GM23338 (cell line): ENCODE data around the gene ZCCHC24. TPM values are rescaled to one million over a fixed set of nuclear protein-coding genes. Genes with fewer than 3 reads are reported as not detected.

Experiments used
- ATAC-seq: fragments of 200-7000 bp; cut with Tn5 transposase; 3 replicates; pipeline ENCODE4 v1.9.1; 2020
- DNase-seq: peaks from one replicate; pipeline ENCODE4 v3.0.0-alpha.2; 2015; ENCODE audit warnings: low spot score
- H2AFZ ChIP-seq: fragments of 200-600 bp; sonication (generic); 2 replicates; pipeline ENCODE4 v1.8.0; 2016; ENCODE audit warnings: antibody characterized with exemption, mild to moderate bottlenecking, moderate library complexity
- H3F3A ChIP-seq: fragments of 200-600 bp; sonication (generic); replicated peaks from 2 replicates; pipeline ENCODE4 v1.8.0; 2017; ENCODE audit warnings: antibody characterized with exemption, mixed run types, low read depth
- H3K27ac ChIP-seq: fragments of 200-600 bp; sonication (generic); 2 replicates; pipeline ENCODE4 v1.6.1; 2016; ENCODE audit warnings: low read depth
- H3K27me3 ChIP-seq: fragments of 200-600 bp; sonication (generic); 2 replicates; pipeline ENCODE4 v1.8.0; 2016; ENCODE audit warnings: mild to moderate bottlenecking, mixed run types, moderate library complexity; ENCODE audit not compliant: insufficient read depth
- H3K36me3 ChIP-seq: fragments of 200-600 bp; sonication (generic); 2 replicates; pipeline ENCODE4 v1.8.0; 2016; ENCODE audit warnings: mild to moderate bottlenecking; ENCODE audit not compliant: insufficient read depth
- H3K4me1 ChIP-seq: fragments of 200-600 bp; sonication (generic); 2 replicates; pipeline ENCODE4 v1.8.0; 2016; ENCODE audit warnings: mild to moderate bottlenecking, moderate library complexity; ENCODE audit not compliant: insufficient read depth
- H3K4me2 ChIP-seq: fragments of 200-600 bp; sonication (generic); 2 replicates; pipeline ENCODE4 v1.7.1; 2017; ENCODE audit warnings: mixed run types
- H3K4me3 ChIP-seq: fragments of 200-600 bp; sonication (generic); 2 replicates; pipeline ENCODE4 v1.6.1; 2016; ENCODE audit warnings: mixed run types
- H3K79me2 ChIP-seq: fragments of 200-600 bp; sonication (generic); replicated peaks from 2 replicates; pipeline ENCODE4 v1.8.0; 2017; ENCODE audit warnings: mild to moderate bottlenecking; ENCODE audit not compliant: insufficient read depth
- H3K9me2 ChIP-seq: fragments of 200-600 bp; sonication (generic); 2 replicates; pipeline ENCODE4 v1.8.0; 2017; ENCODE audit not compliant: insufficient read depth
- H4K20me1 ChIP-seq: fragments of 200-600 bp; sonication (generic); replicated peaks from 2 replicates; pipeline ENCODE4 v1.8.0; 2017; ENCODE audit warnings: mild to moderate bottlenecking; ENCODE audit not compliant: insufficient read depth
- H3K27ac Mint-ChIP-seq: 2 replicates; pipeline ENCODE4 v1.8.0; 2020; ENCODE audit warnings: inconsistent platforms, mild to moderate bottlenecking, moderate library complexity, mixed read lengths
- H3K27me3 Mint-ChIP-seq: 3 replicates; pipeline ENCODE4 v1.8.0; 2022; ENCODE audit warnings: low read depth, mild to moderate bottlenecking, moderate library complexity, mixed read lengths, inconsistent platforms; ENCODE audit not compliant: insufficient read depth, poor library complexity
- H3K36me3 Mint-ChIP-seq: 3 replicates; pipeline ENCODE4 v1.8.0; 2021; ENCODE audit warnings: low read depth, mild to moderate bottlenecking, inconsistent platforms, moderate library complexity, mixed read lengths
- H3K4me1 Mint-ChIP-seq: 3 replicates; pipeline ENCODE4 v1.8.0; 2020; ENCODE audit warnings: mild to moderate bottlenecking, inconsistent platforms, mixed read lengths
- H3K4me3 Mint-ChIP-seq: 3 replicates; pipeline ENCODE4 v1.8.0; 2021; ENCODE audit warnings: moderate library complexity, mild to moderate bottlenecking, inconsistent platforms, mixed read lengths
- H3K9me3 Mint-ChIP-seq: 3 replicates; pipeline ENCODE4 v1.8.0; 2020; ENCODE audit warnings: moderate library complexity, mild to moderate bottlenecking, inconsistent platforms, mixed read lengths
- CREB1 ChIP-seq: fragments of 250-450 bp; sonication (Bioruptor Pico); IDR thresholded peaks from 2 replicates; pipeline ENCODE4 v1.5.0; 2020; ENCODE audit warnings: low read depth, mild to moderate bottlenecking, moderate library complexity
- CTCF ChIP-seq, 2 experiments: fragments of 200-600 bp in 1 of 2; sonication (generic) in 1 of 2; conservative IDR thresholded peaks; 2 replicates each; pipeline versions ENCODE4 v1.5.1 to v1.6.1; 2016 to 2017; ENCODE audit warnings: antibody characterized with exemption in 2 of 2, low read depth in 2 of 2, mild to moderate bottlenecking in 2 of 2, moderate library complexity in 1 of 2
- ETS1 ChIP-seq: IDR thresholded peaks from 2 replicates; pipeline ENCODE4 v1.6.1; 2016; ENCODE audit warnings: antibody characterized with exemption
- EZH2 ChIP-seq: fragments of 200-600 bp; sonication (generic); IDR thresholded peaks from one replicate; pipeline ENCODE4 v1.8.0; 2017; ENCODE audit warnings: antibody characterized with exemption, mild to moderate bottlenecking, low read depth; ENCODE audit not compliant: unreplicated experiment
- EZH2phosphoT487 ChIP-seq: fragments of 200-600 bp; sonication (generic); IDR thresholded peaks from one replicate; pipeline ENCODE4 v1.8.1; 2018; ENCODE audit warnings: antibody characterized with exemption; ENCODE audit not compliant: unreplicated experiment
- JUNB ChIP-seq: IDR thresholded peaks from one replicate; pipeline ENCODE4 v1.6.1; 2016; ENCODE audit warnings: antibody characterized with exemption; ENCODE audit not compliant: unreplicated experiment
- NANOG ChIP-seq: IDR thresholded peaks from 2 replicates; pipeline ENCODE4 v1.6.1; 2016; ENCODE audit warnings: antibody characterized with exemption, borderline replicate concordance
- POLR2AphosphoS5 ChIP-seq: IDR thresholded peaks from 2 replicates; pipeline ENCODE4 v1.6.1; 2016; ENCODE audit warnings: antibody characterized with exemption, low read depth
- REST ChIP-seq: IDR thresholded peaks from one replicate; pipeline ENCODE4 v1.6.1; 2018; ENCODE audit warnings: antibody characterized with exemption; ENCODE audit not compliant: unreplicated experiment
- STAT1 ChIP-seq: IDR thresholded peaks from one replicate; pipeline ENCODE4 v1.6.1; 2016; ENCODE audit warnings: antibody characterized with exemption; ENCODE audit not compliant: unreplicated experiment
- ZNF114 ChIP-seq: fragments of 250-450 bp; sonication (Bioruptor Pico); IDR thresholded peaks from 2 replicates; pipeline ENCODE4 v1.5.0; 2020; ENCODE audit warnings: mild to moderate bottlenecking, moderate library complexity
- ZNF331 ChIP-seq: fragments of 250-450 bp; sonication (Bioruptor Pico); IDR thresholded peaks from 2 replicates; pipeline ENCODE4 v1.5.0; 2020; ENCODE audit warnings: low read depth, mild to moderate bottlenecking, moderate library complexity
- polyA plus RNA-seq: library from polyadenylated mRNA; unstranded; fragments of >200 nt; fragmentation: Nextera tagmentation; extraction: Ambion mirVana; gene quantifications from 2 replicates; pipeline ENCODE4 v1.2.1, GENCODE V29; 2016
- total RNA-seq: library from RNA; depleted of rRNA; stranded (reverse); fragments of >200 nt; shearing (Covaris generic); gene quantifications from 2 replicates; pipeline ENCODE4 v1.2.3, GENCODE V29; 2014

The ZCCHC24 gene
- total and polyA plus RNA-seq, 2 experiments from 2014 or later, result 2.0 to 10.1 TPM

- TF ChIP-seq ZNF331 (CRISPR knock-in tag), result no peak
These were observed 32.2 kb downstream of the ZCCHC24 start (continued) for GRCh38 chr10:79413196-79413595.

GRCh38 chr10:79412516-79412915 is 32.9 kb downstream of the ZCCHC24 start:
- peaks cover 6% of the 10 kb centered on the region for H3K27me3 Mint-ChIP-seq
- Histone ChIP-seq H3K27ac (no peak overlapping the region), H3K4me1 (no peaks in the 10 kb centered on the region), H3K36me3 (no peaks in the 10 kb centered on the region), H4K20me1 (no peaks in the 10 kb centered on the region), H3K27me3 (no peaks in the 10 kb centered on the region), H2AFZ (no peak overlapping the region), H3F3A (no peaks in the 10 kb centered on the region), H3K4me3 (no peak overlapping the region), H3K9me2 (no peaks in the 10 kb centered on the region), H3K79me2 (no peaks in the 10 kb centered on the region), H3K4me2 (no peak overlapping the region)
- no peak overlapping the region for H3K27ac Mint-ChIP-seq
- TF ChIP-seq NANOG, result no peak
- DNase-seq (no peak), ATAC-seq (no peak)
- H3K4me1 Mint-ChIP-seq, result peaks cover 5% of the 10 kb centered on the region; the same call in 2 of the 3 replicates
- H3K36me3 Mint-ChIP-seq, result no peaks in the 10 kb centered on the region; the same call in 2 of the 3 replicates
- no peak overlapping the region for H3K4me3 Mint-ChIP-seq
- H3K9me3 Mint-ChIP-seq, result no peaks in the 10 kb centered on the region

GRCh38 chr10:79411546-79412495 is 33.6 kb downstream of the ZCCHC24 start:
- Mint-ChIP-seq H3K27ac (no peak overlapping the region), H3K4me1 (peaks cover 5% of the 10 kb centered on the region; the same call in 2 of the 3 replicates)
- TF ChIP-seq ETS1 (no peak), JUNB (no peak), CTCF (conservative IDR thresholded peaks at IDR 0.05; ENCODE audit: low read depth in 2 of 2) (no peak), POLR2AphosphoS5 (no peak), EZH2phosphoT487 (no peak), NANOG (no peak), EZH2 (no peak), ZNF114 (CRISPR knock-in tag) (no peak), CREB1 (CRISPR knock-in tag) (no peak), REST (no peak), ZNF331 (CRISPR knock-in tag) (no peak), STAT1 (no peak)

More at GRCh38 chr10:79411546-79412495, 33.6 kb downstream of the ZCCHC24 start:
- H3K9me2 ChIP-seq, result no peaks in the 10 kb centered on the region
- no peak overlapping the region for H3K4me3 ChIP-seq
- no peak for ATAC-seq
- H3K9me3 Mint-ChIP-seq, result no peaks in the 10 kb centered on the region
- H3K27me3 Mint-ChIP-seq, result peaks cover 6% of the 10 kb centered on the region
- no peaks in the 10 kb centered on the region for H3K4me1 ChIP-seq
- no peaks in the 10 kb centered on the region for H3K36me3 ChIP-seq
- H4K20me1 ChIP-seq, result no peaks in the 10 kb centered on the region
- H3K79me2 ChIP-seq, result no peaks in the 10 kb centered on the region
- no peak overlapping the region for H3K4me3 Mint-ChIP-seq
- DNase-seq, result no peak
- H3F3A ChIP-seq, result no peaks in the 10 kb centered on the region
- H3K36me3 Mint-ChIP-seq, result no peaks in the 10 kb centered on the region; the same call in 2 of the 3 replicates
- no peak overlapping the region for H2AFZ ChIP-seq
- no peak overlapping the region for H3K4me2 ChIP-seq
- H3K27ac ChIP-seq, result no peak overlapping the region
- H3K27me3 ChIP-seq, result no peaks in the 10 kb centered on the region
